Lower leg skin (tissue), 4 donors: ENCODE data around the gene TREML1. TPM values are rescaled to one million over a fixed set of nuclear protein-coding genes. Genes with fewer than 3 reads are reported as not detected.

ENCODE experiments used
- DNase-seq, 2 donors: peaks; one replicate each; pipeline ENCODE4 v3.0.0-alpha.2; 2019; ENCODE audit warnings: low spot score in 2 of 2
- H3K4me3 ChIP-seq: fragments of 200-600 bp; sonication (generic); 2 replicates; pipeline ENCODE4 v1.5.1; 2017; ENCODE audit warnings: mild to moderate bottlenecking, low read depth; ENCODE audit not compliant: poor library complexity, severe bottlenecking
- CTCF ChIP-seq, 3 donors: fragments of 450-650 bp; IDR thresholded peaks; one replicate each; pipeline ENCODE4 v1.5.1; 2016; ENCODE audit warnings: antibody characterized with exemption in 3 of 3, mild to moderate bottlenecking in 3 of 3, moderate library complexity in 2 of 3
- POLR2A ChIP-seq, 2 donors: fragments of 450-650 bp; IDR thresholded peaks; one replicate each; pipeline ENCODE4 v1.6.1; 2016 to 2017; ENCODE audit warnings: antibody characterized with exemption in 2 of 2, mild to moderate bottlenecking in 1 of 2, moderate library complexity in 1 of 2
- WGBS, 2 donors: methylation state at CpG; one replicate each; pipeline ENCODE4 v1.1.5; 2018; 5-methylcytosine and 5-hydroxymethylcytosine counted together
- intact Hi-C: fragments of 100-400 bp; cut with DNase I; formaldehyde crosslinking; loops from one replicate; pipeline ENCODE4 v1.15.0; 2023; ENCODE audit warnings: low total_unique reads
- total RNA-seq, 4 donors: library from RNA; depleted of rRNA; stranded (reverse); fragments of >200 nt; gene quantifications; one replicate each; pipeline ENCODE4 v1.1.0, GENCODE V29; 2016

Gene TREML1
- total RNA-seq, 4 donors from 2014 or later, result not detected

- no peak for TF ChIP-seq POLR2A (IDR thresholded peaks at IDR 0.05)
- TF ChIP-seq CTCF (IDR thresholded peaks at IDR 0.05), result no peak
- WGBS, 2 donors, result 53 to 54% methylated on average over 7 of the region's 7 CpGs
- H3K4me3 ChIP-seq, result no peak overlapping the region
- intact Hi-C loops, result no loop called here
- DNase-seq, result no peak
These were observed 1.1 kb upstream of the TREML1 start for GRCh38 chr6:41155132-41155805.

- 67 to 73% methylated on average over 4 of the region's 4 CpGs for WGBS, 2 donors
- TF ChIP-seq CTCF (IDR thresholded peaks at IDR 0.05), result no peak
- TF ChIP-seq POLR2A (IDR thresholded peaks at IDR 0.05), result no peak
- no peak for DNase-seq
- H3K4me3 ChIP-seq, result no peak overlapping the region
- intact Hi-C loops, result no loop called here
These were observed 696 bp downstream of the TREML1 start for GRCh38 chr6:41153451-41153850.

GRCh38 chr6:41150671-41151070 is 3.5 kb downstream of the TREML1 start:
- TF ChIP-seq POLR2A (IDR thresholded peaks at IDR 0.05), result no peak
- TF ChIP-seq CTCF (IDR thresholded peaks at IDR 0.05), result no peak
- WGBS, 2 donors, result 76 to 92% methylated on average over 1 of the region's 1 CpG

GRCh38 chr6:41147917-41148316 is 6.2 kb downstream of the TREML1 start:
- DNase-seq, result no peak
- intact Hi-C loops, result no loop called here
- 95 to 100% methylated on average over 1 of the region's 1 CpG for WGBS, 2 donors

More at GRCh38 chr6:41150671-41151070, 3.5 kb downstream of the TREML1 start:
- no peak for DNase-seq
- intact Hi-C loops, result no loop called here
- no peak overlapping the region for H3K4me3 ChIP-seq

GRCh38 chr6:41136911-41137310 is 17.2 kb downstream of the TREML1 start:
- no peak for TF ChIP-seq POLR2A (IDR thresholded peaks at IDR 0.05)
- TF ChIP-seq CTCF (IDR thresholded peaks at IDR 0.05), result no peak
- intact Hi-C loops, result no loop called here
- no peak for DNase-seq
- no peak overlapping the region for H3K4me3 ChIP-seq

More at GRCh38 chr6:41147917-41148316, 6.2 kb downstream of the TREML1 start:
- TF ChIP-seq CTCF (IDR thresholded peaks at IDR 0.05) (no peak), POLR2A (IDR thresholded peaks at IDR 0.05) (no peak)
- no peak overlapping the region for H3K4me3 ChIP-seq
